Astrocyte (in vitro differentiated cells and primary cell): Measurements from ENCODE around the gene PHETA2.

Source experiments
- CTCF ChIP-seq: IDR thresholded peaks from 2 replicates; pipeline ENCODE4 v1.5.1; 2011; ENCODE audit warnings: low read depth, mild to moderate bottlenecking, inconsistent platforms, low read length, moderate library complexity; ENCODE audit not compliant: insufficient read depth
- EZH2 ChIP-seq: IDR thresholded peaks from 2 replicates; pipeline ENCODE4 v1.6.1; 2012; ENCODE audit warnings: mild to moderate bottlenecking, low read length, inconsistent platforms; ENCODE audit not compliant: insufficient read depth

- TF ChIP-seq CTCF = no peak
- no peak for TF ChIP-seq EZH2
These were observed 10.8 kb downstream of the PHETA2 start for GRCh38 chr22:42084874-42085273.
